ENCODE measurements around the gene YOD1.
A peak's percentile ranks its signal among the peaks of the same experiment; 100 is the strongest.

YOD1 gene

GRCh38 chr1:207055386-207056001 is 4.5 kb upstream of the YOD1 start:
- no peak for TF ChIP-seq CTCF (IDR thresholded peaks at IDR 0.05; ENCODE audit: low read depth, low read length)

GRCh38 chr1:207054491-207054890 is 3.5 kb upstream of the YOD1 start:
- no peak for DNase-seq (ENCODE audit: extremely low read depth, low read depth)
- no peak for TF ChIP-seq CTCF (IDR thresholded peaks at IDR 0.05; ENCODE audit: low read depth, low read length)

More at GRCh38 chr1:207055386-207056001, 4.5 kb upstream of the YOD1 start:
- DNase-seq (ENCODE audit: extremely low read depth, low read depth) = no peak

- peak; percentile 67 for DNase-seq (ENCODE audit: extremely low read depth, low read depth)
- TF ChIP-seq CTCF (IDR thresholded peaks at IDR 0.05; ENCODE audit: low read depth, low read length) = peak; percentile 0; the same call in 1 of the 2 replicates
Measured at GRCh38 chr1:207052911-207053769, 2.1 kb upstream of the YOD1 start, which contains the start of gene PFKFB2. PFKFB2 (plus strand) TSS chr1:207053275; CDS start chr1:207054718, 1,443 bp downstream.

- peak; percentile 71 for DNase-seq (ENCODE audit: extremely low read depth, low read depth)
- no peak; the same call in none of the 2 replicates for TF ChIP-seq CTCF (IDR thresholded peaks at IDR 0.05; ENCODE audit: low read depth, low read length)
Measured at GRCh38 chr1:207050480-207051190, 373 bp downstream of the YOD1 start.

- no peak for DNase-seq (ENCODE audit: extremely low read depth, low read depth)
Measured at GRCh38 chr1:207049974-207050391, 1.0 kb downstream of the YOD1 start.

GRCh38 chr1:207049514-207049913 is 1.5 kb downstream of the YOD1 start:
- TF ChIP-seq CTCF (IDR thresholded peaks at IDR 0.05; ENCODE audit: low read depth, low read length) = no peak

More at GRCh38 chr1:207049974-207050391, 1.0 kb downstream of the YOD1 start:
- peak; percentile 85 for TF ChIP-seq CTCF (IDR thresholded peaks at IDR 0.05; ENCODE audit: low read depth, low read length)

More at GRCh38 chr1:207049514-207049913, 1.5 kb downstream of the YOD1 start:
- DNase-seq (ENCODE audit: extremely low read depth, low read depth) = no peak
